Mucosa of descending colon (tissue), 3 donors: ENCODE measurements around the gene INTS1. TPM values are rescaled to one million over a fixed set of nuclear protein-coding genes. Genes with fewer than 3 reads are reported as not detected.
"Not testable (repeated sequence)": the region's sequence is repeated elsewhere in the genome, so short reads cannot be mapped to it uniquely, and the experiment has no call there.

Experiments used
- ATAC-seq: fragments of 200-7000 bp; cut with Tn5 transposase; one replicate; pipeline ENCODE4 v1.9.1; 2020; ENCODE audit warnings: mild to moderate bottlenecking, moderate library complexity
- DNase-seq, 3 donors: peaks; one replicate each; pipeline ENCODE4 v3.0.0-alpha.2; 2020
- H3K36me3 ChIP-seq: fragments of 200-600 bp; one replicate; pipeline ENCODE4 v1.8.0; 2021; ENCODE audit warnings: low read depth, mild to moderate bottlenecking
- H3K4me1 ChIP-seq: fragments of 200-600 bp; one replicate; pipeline ENCODE4 v1.8.0; 2021; ENCODE audit warnings: low read depth, mild to moderate bottlenecking
- H3K4me3 ChIP-seq: fragments of 200-600 bp; one replicate; pipeline ENCODE4 v1.8.0; 2021; ENCODE audit warnings: mild to moderate bottlenecking
- H3K9me3 ChIP-seq: fragments of 200-600 bp; one replicate; pipeline ENCODE4 v1.8.0; 2021; ENCODE audit warnings: mild to moderate bottlenecking
- CTCF ChIP-seq: fragments of 200-600 bp; IDR thresholded peaks from one replicate; pipeline ENCODE4 v1.8.0; 2022; ENCODE audit warnings: antibody characterized with exemption, mild to moderate bottlenecking
- intact Hi-C, 2 donors: fragments of 100-400 bp; cut with DNase I in 1 of 2; cut with micrococcal nuclease in 1 of 2; formaldehyde crosslinking; loops; one replicate each; pipeline versions ENCODE4 v1.11.0 to v1.11.1; 2022; cut with DNase I, micrococcal nuclease
- total RNA-seq, 3 donors: library from RNA; stranded (reverse); fragmentation: NEBNext Ultra II Directional in 2 of 3; extraction: Animal tissue kit (Norgen Biotek cat#: 25700) in 2 of 3; gene quantifications; one replicate each; pipeline versions ENCODE4 v1.2.1 to v1.2.4, GENCODE V29; 2021 to 2023
- donor health status: DM: no; HTN: no; CAD: no; lungs with moderate emphysema.
- donor health status: DM: no; HTN: no; CAD: no.
- donor health status: DM: no; HTN: yes; CAD: no.

The INTS1 gene
- total RNA-seq, 3 donors from 2014 or later = 79.6 to 94.3 (median 88.0) TPM

GRCh38 chr7:1520539-1521234 is 16.5 kb upstream of the INTS1 start:
- DNase-seq = no peak
- peaks cover 3% of the 10 kb centered on the region for H3K9me3 ChIP-seq
- intact Hi-C loops = no loop called here
- no peaks in the 10 kb centered on the region for H3K36me3 ChIP-seq
- TF ChIP-seq CTCF = no peak
- ATAC-seq = no peak
- no peak overlapping the region for H3K4me3 ChIP-seq
- H3K4me1 ChIP-seq = peaks cover 7% of the 10 kb centered on the region

GRCh38 chr7:1519322-1519922 is 15.2 kb upstream of the INTS1 start:
- H3K4me3 ChIP-seq, H3K4me1 ChIP-seq, ATAC-seq, DNase-seq, H3K9me3 ChIP-seq, intact Hi-C loops, H3K36me3 ChIP-seq: not testable (repeated sequence)

GRCh38 chr7:1516586-1517251 is 12.5 kb upstream of the INTS1 start:
- Histone ChIP-seq H3K9me3 (peaks cover 3% of the 10 kb centered on the region), H3K4me3 (no peak overlapping the region), H3K4me1 (no peaks in the 10 kb centered on the region), H3K36me3 (no peaks in the 10 kb centered on the region)
- peak in 1 of 3 donors; percentile 45 for DNase-seq
- no peak for TF ChIP-seq CTCF
- intact Hi-C loops = no loop called here
- ATAC-seq = no peak

GRCh38 chr7:1515509-1515967 is 11.3 kb upstream of the INTS1 start:
- intact Hi-C loops, H3K4me3 ChIP-seq, H3K4me1 ChIP-seq, H3K9me3 ChIP-seq, H3K36me3 ChIP-seq, ATAC-seq: not testable (repeated sequence)
- DNase-seq = peak in 1 of 3 donors; percentile 36

GRCh38 chr7:1514995-1515401 is 10.8 kb upstream of the INTS1 start:
- no peak for ATAC-seq
- Histone ChIP-seq H3K9me3 (peaks cover 3% of the 10 kb centered on the region), H3K4me1 (no peaks in the 10 kb centered on the region), H3K4me3 (no peak overlapping the region), H3K36me3 (no peaks in the 10 kb centered on the region)
- intact Hi-C loops = no loop called here
- no peak for DNase-seq
- no peak for TF ChIP-seq CTCF

GRCh38 chr7:1514407-1514806 is 10.2 kb upstream of the INTS1 start:
- intact Hi-C loops = no loop called here
- no peaks in the 10 kb centered on the region for H3K4me1 ChIP-seq
- peaks cover under 1% of the 10 kb centered on the region for H3K9me3 ChIP-seq
- H3K4me3 ChIP-seq = no peak overlapping the region
- no peak for TF ChIP-seq CTCF
- no peaks in the 10 kb centered on the region for H3K36me3 ChIP-seq
- no peak for ATAC-seq
- DNase-seq = peak in 1 of 3 donors; percentile 45
